Neuronal stem cell (in vitro differentiated cells): ENCODE results near the gene PRCP.
"Not testable (repeated sequence)": the region's sequence is repeated elsewhere in the genome, so short reads cannot be mapped to it uniquely, and the experiment has no call there.

ENCODE experiments used
- DNase-seq: peaks from one replicate; pipeline ENCODE4 v3.0.0-alpha.2; 2013; ENCODE audit warnings: low spot score
- H2AFZ ChIP-seq: one replicate; pipeline ENCODE4 v1.6.1; 2013; ENCODE audit warnings: mild to moderate bottlenecking, low read length, inconsistent platforms
- H2AK5ac ChIP-seq: 2 replicates; pipeline ENCODE4 v1.6.1; 2013; ENCODE audit warnings: low read depth, mild to moderate bottlenecking, inconsistent platforms, low read length, moderate library complexity, mixed read lengths
- H2BK120ac ChIP-seq: 2 replicates; pipeline ENCODE4 v1.6.1; 2013; ENCODE audit warnings: low read depth, mild to moderate bottlenecking, inconsistent platforms, low read length, moderate library complexity, mixed read lengths
- H2BK12ac ChIP-seq: one replicate; pipeline ENCODE4 v1.6.1; 2013; ENCODE audit warnings: low read length, inconsistent platforms
- H2BK15ac ChIP-seq: 2 replicates; pipeline ENCODE4 v1.6.1; 2013; ENCODE audit warnings: mild to moderate bottlenecking, low read length, inconsistent platforms, mixed read lengths
- H2BK5ac ChIP-seq: one replicate; pipeline ENCODE4 v1.6.1; 2013; ENCODE audit warnings: inconsistent platforms, mild to moderate bottlenecking, low read length, moderate library complexity
- H3K14ac ChIP-seq: one replicate; pipeline ENCODE4 v1.6.1; 2013; ENCODE audit warnings: low read length, inconsistent platforms
- H3K18ac ChIP-seq: 2 replicates; pipeline ENCODE4 v1.6.1; 2013; ENCODE audit warnings: low read length, inconsistent platforms
- H3K23ac ChIP-seq: 2 replicates; pipeline ENCODE4 v1.6.1; 2013; ENCODE audit warnings: low read depth, mild to moderate bottlenecking, mixed read lengths, low read length, inconsistent platforms; ENCODE audit not compliant: poor library complexity
- H3K27ac ChIP-seq: replicated peaks from 3 replicates; pipeline ENCODE4 v1.5.1; 2013; ENCODE audit warnings: low read length, inconsistent platforms
- H3K27me3 ChIP-seq, 3 experiments: 2 replicates each; pipeline ENCODE4 v1.6.1; 2013; ENCODE audit warnings: low read length in 3 of 3, mild to moderate bottlenecking in 2 of 3, inconsistent platforms in 1 of 3, low read depth in 1 of 3, mixed read lengths in 1 of 3, moderate library complexity in 1 of 3; ENCODE audit not compliant: control insufficient read depth in 3 of 3, insufficient read depth in 3 of 3
- H3K36me3 ChIP-seq, 2 donors: replicated peaks in 1 of 2; 2 replicates each; pipeline ENCODE4 v1.6.1; 2013; ENCODE audit warnings: low read length in 2 of 2; ENCODE audit not compliant: control insufficient read depth in 2 of 2, insufficient read depth in 2 of 2
- H3K4ac ChIP-seq: 2 replicates; pipeline ENCODE4 v1.6.1; 2013; ENCODE audit warnings: inconsistent platforms, mild to moderate bottlenecking, low read length, moderate library complexity
- H3K4me1 ChIP-seq, 2 donors: 1 replicate in 1 of 2; 2 replicates in 1 of 2; pipeline ENCODE4 v1.6.1; 2013; ENCODE audit warnings: low read length in 2 of 2, low read depth in 1 of 2; ENCODE audit not compliant: control insufficient read depth in 2 of 2, insufficient read depth in 1 of 2
- H3K4me2 ChIP-seq: one replicate; pipeline ENCODE4 v1.6.1; 2013; ENCODE audit warnings: mild to moderate bottlenecking, low read length, inconsistent platforms; ENCODE audit not compliant: insufficient read depth, poor library complexity, severe bottlenecking
- H3K4me3 ChIP-seq, 2 donors: 2 replicates each; pipeline ENCODE4 v1.5.1; 2013; ENCODE audit warnings: low read length in 2 of 2, mild to moderate bottlenecking in 2 of 2, inconsistent platforms in 1 of 2, moderate library complexity in 1 of 2
- H3K79me1 ChIP-seq: one replicate; pipeline ENCODE4 v1.6.1; 2013; ENCODE audit warnings: low read depth, mild to moderate bottlenecking, inconsistent platforms, low read length, moderate library complexity
- H3K9ac ChIP-seq: one replicate; pipeline ENCODE4 v1.6.1; 2013; ENCODE audit warnings: mild to moderate bottlenecking, low read depth, low read length, inconsistent platforms; ENCODE audit not compliant: poor library complexity
- H3K9me3 ChIP-seq, 2 donors: replicated peaks in 1 of 2; 2 replicates each; pipeline versions ENCODE3 to v1.6.1; 2013; ENCODE audit warnings: low read length in 2 of 2, mild to moderate bottlenecking in 2 of 2, inconsistent platforms in 1 of 2, low read depth in 1 of 2, mixed read lengths in 1 of 2, moderate library complexity in 1 of 2; ENCODE audit not compliant: control insufficient read depth in 2 of 2, insufficient read depth in 1 of 2
- H4K8ac ChIP-seq: one replicate; pipeline ENCODE4 v1.6.1; 2013; ENCODE audit warnings: low read depth, mild to moderate bottlenecking, inconsistent platforms, low read length, moderate library complexity
- H4K91ac ChIP-seq: one replicate; pipeline ENCODE4 v1.6.1; 2013; ENCODE audit warnings: low read length, low read depth, mild to moderate bottlenecking, inconsistent platforms; ENCODE audit not compliant: poor library complexity
- WGBS, 2 donors: extraction: QIAGEN DNeasy Blood & Tissue Kit; methylation state at CpG; one replicate each; pipeline ENCODE4 v1.1.7; 2013; ENCODE audit warnings: missing lambda C conversion rate in 2 of 2, mixed read lengths in 1 of 2; ENCODE audit not compliant: insufficient read length in 2 of 2, insufficient replicate concordance in 1 of 2; ENCODE audit errors: extremely low coverage in 2 of 2; 5-methylcytosine and 5-hydroxymethylcytosine counted together

PRCP gene

DNA sequence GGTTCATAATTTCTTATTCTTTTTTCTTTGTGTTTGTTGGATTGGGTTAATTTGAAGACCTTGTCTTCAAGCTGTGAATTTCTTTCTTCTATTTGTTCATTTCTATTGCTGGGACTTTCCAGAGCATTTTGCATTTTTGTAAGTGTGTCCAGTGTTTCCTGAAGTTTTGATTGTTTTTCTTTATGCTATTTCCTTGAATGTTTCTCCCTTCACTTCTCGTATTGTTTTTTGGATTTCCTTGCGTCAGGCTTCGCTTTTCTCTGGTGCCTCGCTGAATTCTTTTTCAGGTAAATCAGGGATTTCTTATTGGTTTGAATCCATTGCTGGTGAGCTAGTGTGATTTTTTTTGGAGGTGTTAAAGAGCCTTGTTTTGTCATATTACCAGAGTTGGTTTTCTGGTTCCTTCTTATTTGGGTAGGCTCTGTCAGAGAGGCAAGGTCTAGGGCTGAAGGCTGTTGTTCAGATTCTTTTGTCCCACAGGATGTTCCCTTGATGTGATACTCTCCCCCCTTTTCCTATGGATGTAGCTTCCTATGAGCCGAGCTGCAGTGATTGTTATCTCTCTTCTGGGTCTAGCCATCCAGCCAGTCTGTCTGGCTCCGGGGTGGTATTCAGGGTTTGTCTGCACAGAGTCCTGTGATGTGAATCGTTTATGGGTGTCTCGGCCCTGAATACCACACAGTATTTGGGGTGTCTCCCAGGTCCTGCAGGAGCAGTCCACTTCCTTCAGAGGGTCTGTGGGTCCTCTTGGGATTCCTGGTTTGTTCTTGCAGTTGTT lies 22.4 kb upstream of the PRCP start:
- H3K9me3 ChIP-seq, H2BK12ac ChIP-seq, H2BK15ac ChIP-seq, H2AFZ ChIP-seq, H3K9ac ChIP-seq, H3K18ac ChIP-seq, H3K14ac ChIP-seq, H4K8ac ChIP-seq, H4K91ac ChIP-seq, H3K27ac ChIP-seq, H3K27me3 ChIP-seq, H3K4me2 ChIP-seq, H3K23ac ChIP-seq, H2BK120ac ChIP-seq, H3K4ac ChIP-seq, H2AK5ac ChIP-seq, H3K79me1 ChIP-seq, H3K4me1 ChIP-seq, H2BK5ac ChIP-seq, H3K4me3 ChIP-seq, DNase-seq: not testable (repeated sequence)
- H3K36me3 ChIP-seq: peaks cover 2 to 36% of the 10 kb centered on the region in 2 donors
- no CpG with 5 or more reads among the region's 8 CpGs for WGBS, 2 donors

DNA sequence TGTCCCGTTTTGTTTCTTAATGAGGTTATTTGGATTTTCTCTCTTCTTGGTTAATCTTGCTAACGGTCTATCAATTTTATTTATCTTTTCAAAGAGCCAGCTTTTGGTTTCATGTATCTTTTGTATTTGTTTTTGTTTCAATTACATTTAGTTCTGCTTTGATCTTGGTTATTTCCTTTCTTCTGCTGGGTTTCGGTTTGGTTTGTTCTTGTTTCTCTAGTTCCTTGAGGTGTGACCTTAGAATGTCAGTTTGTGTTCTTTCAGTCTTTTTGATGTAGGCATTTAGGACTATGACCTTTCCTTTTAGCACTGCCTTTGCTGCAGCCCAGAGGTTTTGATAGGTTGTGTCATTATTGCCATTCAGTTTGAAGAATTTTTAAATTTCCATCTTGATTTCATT lies 20.0 kb upstream of the PRCP start:
- not testable (repeated sequence) for H3K4me2 ChIP-seq, H3K9me3 ChIP-seq, H3K18ac ChIP-seq, H2BK120ac ChIP-seq, H3K14ac ChIP-seq, H2BK5ac ChIP-seq, H4K8ac ChIP-seq, H3K9ac ChIP-seq, H3K4me1 ChIP-seq, H4K91ac ChIP-seq, H3K27me3 ChIP-seq, H2AFZ ChIP-seq, H3K79me1 ChIP-seq, H2AK5ac ChIP-seq, H2BK12ac ChIP-seq, H3K4me3 ChIP-seq, H3K4ac ChIP-seq, H3K23ac ChIP-seq, DNase-seq, H2BK15ac ChIP-seq, H3K27ac ChIP-seq
- WGBS, 2 donors: no CpG with 5 or more reads among the region's 3 CpGs
- H3K36me3 ChIP-seq: peaks cover 4 to 47% of the 10 kb centered on the region in 2 donors

DNA sequence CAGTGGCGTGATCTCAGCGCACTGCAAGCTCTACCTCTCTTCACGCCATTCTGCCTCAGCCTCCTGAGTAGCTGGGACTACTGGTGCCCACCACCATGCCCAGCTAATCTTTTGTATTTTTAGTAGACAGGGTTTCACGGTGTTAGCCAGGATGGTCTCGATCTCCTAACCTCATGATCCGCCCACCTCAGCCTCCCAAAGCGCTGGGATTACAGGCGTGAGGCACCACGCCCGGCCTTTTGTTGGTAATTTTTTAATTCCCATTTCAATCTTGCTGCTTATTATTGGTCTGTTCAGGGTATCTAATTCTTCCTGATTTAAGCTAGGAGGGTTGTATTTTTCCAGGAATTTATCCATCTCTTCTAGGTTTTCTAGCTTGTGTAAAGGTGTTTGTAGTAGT lies 19.6 kb upstream of the PRCP start:
- H3K9ac ChIP-seq, H3K4me1 ChIP-seq, H3K4me3 ChIP-seq, H3K18ac ChIP-seq, H3K23ac ChIP-seq, H2BK120ac ChIP-seq, H2AFZ ChIP-seq, H3K79me1 ChIP-seq, H3K4me2 ChIP-seq, DNase-seq, H3K9me3 ChIP-seq, H2BK15ac ChIP-seq, H3K27me3 ChIP-seq, H4K8ac ChIP-seq, H2AK5ac ChIP-seq, H3K14ac ChIP-seq, H2BK12ac ChIP-seq, H3K27ac ChIP-seq, H4K91ac ChIP-seq, H2BK5ac ChIP-seq, H3K4ac ChIP-seq: not testable (repeated sequence)
- WGBS, 2 donors: no CpG with 5 or more reads among the region's 10 CpGs
- peaks cover 4 to 49% of the 10 kb centered on the region in 2 donors for H3K36me3 ChIP-seq

DNA sequence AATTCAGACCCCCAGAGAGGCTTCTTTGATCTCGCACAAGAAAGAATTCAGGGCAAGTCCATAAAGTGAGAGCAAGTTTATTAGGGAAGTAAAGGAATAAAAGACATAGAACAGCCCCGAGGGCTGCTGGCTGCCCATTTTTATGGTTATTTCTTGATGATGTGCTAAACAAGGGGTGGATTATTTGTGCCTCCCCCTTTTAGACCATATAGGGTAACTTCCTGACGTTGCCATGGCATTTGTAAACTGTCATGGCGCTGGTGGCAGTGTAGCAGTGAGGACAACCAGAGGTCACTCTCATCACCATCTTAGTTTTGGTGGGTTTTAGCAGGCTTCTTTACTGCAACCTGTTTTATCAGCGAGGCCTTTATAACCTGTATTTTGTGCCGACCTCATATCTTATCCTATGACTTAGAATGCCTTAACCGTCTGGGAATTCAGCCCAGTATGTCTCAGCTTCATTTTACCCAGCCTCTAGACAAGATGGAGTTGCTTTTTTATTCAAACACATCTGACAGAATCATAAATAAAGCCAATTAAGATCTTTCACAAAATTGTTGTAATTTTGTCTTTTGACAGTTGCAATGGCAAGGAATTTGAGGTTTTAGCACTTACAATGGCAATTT lies 8.9 kb upstream of the PRCP start:
- H3K27ac ChIP-seq: no peak overlapping the region
- H3K23ac ChIP-seq: no peak overlapping the region
- H3K14ac ChIP-seq: no peak overlapping the region
- H2AFZ ChIP-seq: peak overlapping the region; percentile 37
- H2BK12ac ChIP-seq: no peak overlapping the region
- no peak for DNase-seq
- no CpG with 5 or more reads among the region's 7 CpGs for WGBS, 2 donors
- H3K4me2 ChIP-seq: no peak overlapping the region
- H3K36me3 ChIP-seq: peaks cover 0 to 19% of the 10 kb centered on the region in 2 donors
- no peaks in the 10 kb centered on the region for H3K4me1 ChIP-seq
- no peak overlapping the region for H2AK5ac ChIP-seq
- H3K4me3 ChIP-seq: no peak overlapping the region
- H3K18ac ChIP-seq: no peak overlapping the region
- H2BK120ac ChIP-seq: no peak overlapping the region
- no peak overlapping the region for H2BK5ac ChIP-seq
- no peak overlapping the region for H2BK15ac ChIP-seq
- no peaks in the 10 kb centered on the region for H3K79me1 ChIP-seq
- H4K8ac ChIP-seq: no peak overlapping the region
- H3K9ac ChIP-seq: no peak overlapping the region
- no peaks in the 10 kb centered on the region for H3K27me3 ChIP-seq
- no peak overlapping the region for H4K91ac ChIP-seq
- no peak overlapping the region for H3K4ac ChIP-seq
- peaks cover 0 to 14% of the 10 kb centered on the region in 2 donors for H3K9me3 ChIP-seq
